KMS-11 (cell line): Measurements from ENCODE around the gene RPS6KA2.

Experiments
- H2AFZ ChIP-seq: fragments of 200-600 bp; sonication (generic); 2 replicates; pipeline ENCODE4 v1.6.1; 2016; ENCODE audit warnings: antibody characterized with exemption, mixed run types, low read depth
- H3K27ac ChIP-seq: fragments of 200-600 bp; sonication (generic); 2 replicates; pipeline ENCODE4 v1.6.1; 2016; ENCODE audit warnings: mild to moderate bottlenecking, mixed run types
- H3K27me3 ChIP-seq: fragments of 200-600 bp; sonication (generic); 2 replicates; pipeline ENCODE4 v1.6.1; 2017; ENCODE audit warnings: mild to moderate bottlenecking, low read depth, mixed run types, moderate library complexity; ENCODE audit not compliant: insufficient read depth
- H3K36me3 ChIP-seq: fragments of 200-600 bp; sonication (generic); 2 replicates; pipeline ENCODE4 v1.6.1; 2017; ENCODE audit warnings: mild to moderate bottlenecking, mixed run types; ENCODE audit not compliant: insufficient read depth
- H3K4me1 ChIP-seq: fragments of 200-600 bp; sonication (generic); 2 replicates; pipeline ENCODE4 v1.6.1; 2016; ENCODE audit warnings: mild to moderate bottlenecking, low read depth, mixed run types; ENCODE audit not compliant: poor library complexity, severe bottlenecking
- H3K4me2 ChIP-seq: fragments of 200-600 bp; sonication (generic); 2 replicates; pipeline ENCODE4 v1.7.0; 2016; ENCODE audit warnings: mild to moderate bottlenecking, mixed run types
- H3K4me3 ChIP-seq: fragments of 200-600 bp; sonication (generic); IDR thresholded peaks from 2 replicates; pipeline ENCODE4 v1.6.1; 2017; ENCODE audit warnings: low read depth, low read length, mixed read lengths; ENCODE audit not compliant: insufficient read depth
- H3K79me2 ChIP-seq: fragments of 200-600 bp; sonication (generic); 2 replicates; pipeline ENCODE4 v1.6.1; 2016; ENCODE audit warnings: low read depth, mixed run types; ENCODE audit not compliant: insufficient read depth
- H3K9ac ChIP-seq: fragments of 200-600 bp; sonication (generic); 2 replicates; pipeline ENCODE4 v1.6.1; 2016; ENCODE audit warnings: mild to moderate bottlenecking, mixed run types
- H4K20me1 ChIP-seq: fragments of 200-600 bp; sonication (generic); 2 replicates; pipeline ENCODE4 v1.6.1; 2016; ENCODE audit warnings: mild to moderate bottlenecking, mixed run types; ENCODE audit not compliant: insufficient read depth
- TF ChIP-seq, protein P1 (sequence below): fragments of 200-600 bp; sonication (generic); conservative IDR thresholded peaks from 2 replicates; pipeline ENCODE4 v1.6.1; 2017; ENCODE audit warnings: low read depth, mild to moderate bottlenecking, antibody characterized with exemption, low read length, moderate library complexity, mixed read lengths

The RPS6KA2 gene

DNA sequence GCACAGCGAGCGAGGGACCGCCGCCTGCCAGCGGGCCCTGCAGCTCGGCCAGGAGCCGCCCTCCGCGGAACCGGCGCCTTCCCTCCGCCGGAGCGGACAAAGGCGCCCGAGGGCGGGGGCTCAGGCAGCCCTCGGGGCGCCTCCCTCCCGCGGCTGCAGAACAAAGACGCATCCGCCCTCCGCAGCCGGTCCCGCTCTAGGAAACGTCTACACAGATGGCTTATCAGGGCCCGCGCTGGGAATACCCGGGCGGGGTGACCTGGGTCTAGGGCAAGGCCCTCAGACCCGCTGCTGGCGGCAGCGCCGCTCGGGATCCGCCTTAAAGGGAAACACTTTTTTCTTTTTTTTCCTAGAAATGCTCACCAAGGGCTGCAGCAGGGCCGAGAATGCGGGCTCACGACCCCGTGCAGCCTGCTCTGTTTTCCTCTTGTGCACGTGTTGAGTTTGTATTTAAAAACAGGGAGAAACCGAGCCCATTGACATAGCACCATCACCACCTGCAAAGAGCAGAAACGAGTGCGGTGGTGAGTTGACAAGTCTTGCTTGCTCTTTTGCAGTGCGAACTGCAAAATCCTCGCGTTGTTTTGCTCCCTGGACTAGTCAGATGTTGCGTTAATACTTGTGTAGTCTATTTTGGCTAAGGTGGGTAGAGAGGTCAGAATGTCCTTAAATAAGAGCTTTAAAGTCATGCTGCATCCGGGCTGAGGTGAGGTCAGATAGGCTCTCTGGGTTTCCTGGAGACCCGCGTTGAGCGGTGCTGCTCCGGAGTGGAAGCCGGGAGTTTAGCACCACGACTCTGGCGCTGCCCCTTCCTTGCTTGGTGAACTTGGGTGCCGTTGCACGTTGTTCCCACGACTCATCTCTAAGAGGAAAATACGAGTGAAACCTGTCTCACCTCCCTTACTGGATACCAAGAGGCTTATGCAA lies 1.1 kb upstream of the RPS6KA2 start:
- Histone ChIP-seq H3K9ac (peak overlapping the region; percentile 80), H3K27me3 (0 out of 2 replicates have a peak, but pooled peaks cover 2% of the 10 kb centered on the region)

DNA sequence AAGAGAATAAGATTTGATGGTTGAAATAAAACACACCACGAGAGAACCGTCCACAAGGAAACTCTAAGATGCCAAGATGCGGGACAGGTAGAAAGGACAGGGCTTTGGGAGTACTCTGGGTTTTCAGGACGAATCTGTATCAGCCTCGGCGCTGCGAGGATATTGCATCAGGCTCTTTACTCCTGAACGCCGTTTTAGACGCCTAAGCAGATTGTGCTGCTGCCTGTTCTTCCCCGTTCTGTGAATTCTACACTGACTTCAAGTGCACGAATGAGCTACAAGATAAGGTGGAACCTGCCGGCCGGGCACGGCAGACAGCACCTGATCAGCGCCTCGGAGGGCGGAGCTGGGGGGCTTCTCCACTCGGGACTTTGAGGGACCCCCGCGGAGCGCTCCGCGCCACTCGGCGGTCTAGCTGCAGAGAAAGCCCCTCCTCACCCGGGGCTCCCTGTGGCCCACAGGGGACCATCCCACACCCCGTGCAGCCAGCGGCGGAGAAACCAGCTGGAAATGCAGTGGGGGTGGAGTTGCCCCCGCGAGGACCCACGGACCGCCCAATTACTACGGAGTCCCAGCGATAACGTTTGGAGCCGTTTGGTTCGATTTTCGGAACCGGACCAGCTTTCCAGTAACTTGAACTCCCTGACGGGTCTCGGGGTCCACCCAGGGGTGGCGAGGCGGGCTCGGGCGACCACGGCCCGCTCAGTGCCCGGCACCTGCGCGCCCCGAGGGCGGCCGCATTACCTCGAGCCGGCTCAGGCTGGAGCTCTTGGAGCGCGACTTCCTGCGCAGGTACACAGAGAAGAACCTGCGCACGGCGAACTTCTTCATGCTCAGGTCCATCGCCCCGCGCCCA lies 646 bp downstream of the RPS6KA2 start:
- TF ChIP-seq, protein P1, sequence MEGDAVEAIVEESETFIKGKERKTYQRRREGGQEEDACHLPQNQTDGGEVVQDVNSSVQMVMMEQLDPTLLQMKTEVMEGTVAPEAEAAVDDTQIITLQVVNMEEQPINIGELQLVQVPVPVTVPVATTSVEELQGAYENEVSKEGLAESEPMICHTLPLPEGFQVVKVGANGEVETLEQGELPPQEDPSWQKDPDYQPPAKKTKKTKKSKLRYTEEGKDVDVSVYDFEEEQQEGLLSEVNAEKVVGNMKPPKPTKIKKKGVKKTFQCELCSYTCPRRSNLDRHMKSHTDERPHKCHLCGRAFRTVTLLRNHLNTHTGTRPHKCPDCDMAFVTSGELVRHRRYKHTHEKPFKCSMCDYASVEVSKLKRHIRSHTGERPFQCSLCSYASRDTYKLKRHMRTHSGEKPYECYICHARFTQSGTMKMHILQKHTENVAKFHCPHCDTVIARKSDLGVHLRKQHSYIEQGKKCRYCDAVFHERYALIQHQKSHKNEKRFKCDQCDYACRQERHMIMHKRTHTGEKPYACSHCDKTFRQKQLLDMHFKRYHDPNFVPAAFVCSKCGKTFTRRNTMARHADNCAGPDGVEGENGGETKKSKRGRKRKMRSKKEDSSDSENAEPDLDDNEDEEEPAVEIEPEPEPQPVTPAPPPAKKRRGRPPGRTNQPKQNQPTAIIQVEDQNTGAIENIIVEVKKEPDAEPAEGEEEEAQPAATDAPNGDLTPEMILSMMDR = no peak
- Histone ChIP-seq H3K9ac (no peak overlapping the region; the same call in 1 of the 2 replicates), H2AFZ (peak overlapping the region; percentile 87), H3K4me3 (no peak overlapping the region), H3K36me3 (no peaks in the 10 kb centered on the region), H4K20me1 (no peaks in the 10 kb centered on the region), H3K4me1 (peaks cover 16% of the 10 kb centered on the region), H3K27me3 (0 out of 2 replicates have a peak, but pooled peaks cover 2% of the 10 kb centered on the region), H3K27ac (no peak overlapping the region), H3K4me2 (peak overlapping the region; percentile 53), H3K79me2 (no peaks in the 10 kb centered on the region)

More for the DNA sequence above, 1.1 kb upstream of the RPS6KA2 start:
- H2AFZ ChIP-seq = peak overlapping the region; percentile 99
- H4K20me1 ChIP-seq = no peaks in the 10 kb centered on the region
- peaks cover 16% of the 10 kb centered on the region for H3K4me1 ChIP-seq
- no peak overlapping the region for H3K4me3 ChIP-seq
- TF ChIP-seq, protein P1 = no peak
- peak overlapping the region; percentile 91 for H3K4me2 ChIP-seq
- peak overlapping the region; percentile 91 for H3K27ac ChIP-seq
- no peaks in the 10 kb centered on the region for H3K79me2 ChIP-seq
- no peaks in the 10 kb centered on the region for H3K36me3 ChIP-seq

DNA sequence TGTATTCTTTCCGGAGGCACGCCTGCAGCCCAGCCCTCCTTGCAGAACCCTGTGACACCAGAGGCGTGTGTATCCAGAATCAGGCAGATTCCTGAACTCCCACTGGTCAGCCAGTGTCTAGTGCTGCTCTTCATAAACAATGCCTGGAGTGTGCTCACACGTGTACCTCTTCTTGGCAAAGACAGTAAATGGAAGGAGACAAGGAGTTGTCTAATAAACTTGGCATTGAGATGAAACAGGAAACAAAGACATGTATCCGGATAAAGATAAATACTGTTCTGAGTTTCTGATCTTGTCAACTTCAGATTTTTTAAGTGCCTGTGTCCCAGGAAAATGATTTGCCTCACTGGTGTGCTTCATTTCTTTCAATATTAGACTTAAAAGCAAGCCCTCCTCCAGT lies 1.7 kb downstream of the RPS6KA2 start:
- Histone ChIP-seq H3K4me1 (peaks cover 16% of the 10 kb centered on the region), H3K27ac (no peak overlapping the region), H4K20me1 (no peaks in the 10 kb centered on the region), H3K4me3 (no peak overlapping the region), H3K4me2 (no peak overlapping the region), H3K36me3 (no peaks in the 10 kb centered on the region), H2AFZ (no peak overlapping the region), H3K9ac (no peak overlapping the region), H3K79me2 (no peaks in the 10 kb centered on the region), H3K27me3 (0 out of 2 replicates have a peak, but pooled peaks cover 2% of the 10 kb centered on the region)
- TF ChIP-seq, protein P1 = no peak

DNA sequence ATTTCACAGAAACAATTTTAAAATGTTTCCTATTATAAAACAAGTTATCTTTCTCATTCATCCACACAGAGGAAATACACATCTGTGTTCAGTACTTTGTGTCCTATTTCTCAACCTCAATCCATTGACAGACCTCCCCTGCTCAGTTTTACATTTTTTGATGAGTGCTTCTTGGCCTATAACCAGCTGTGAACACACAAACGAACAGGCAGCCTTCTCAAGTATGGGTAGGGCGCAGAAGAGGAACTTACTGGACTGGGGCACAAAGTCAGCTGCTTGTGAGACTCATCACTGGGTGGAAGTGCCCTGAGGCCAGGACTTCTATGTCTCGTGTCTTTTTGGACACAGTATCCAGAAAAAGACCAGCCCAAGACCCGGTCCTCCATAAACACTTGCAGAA lies 2.8 kb downstream of the RPS6KA2 start:
- no peaks in the 10 kb centered on the region for H3K79me2 ChIP-seq
- H4K20me1 ChIP-seq = no peaks in the 10 kb centered on the region
- no peak overlapping the region for H3K27ac ChIP-seq
- H2AFZ ChIP-seq = no peak overlapping the region
- no peak overlapping the region for H3K9ac ChIP-seq
- H3K4me3 ChIP-seq = no peak overlapping the region
- peaks cover 13% of the 10 kb centered on the region for H3K4me1 ChIP-seq
- 0 out of 2 replicates have a peak, but pooled peaks cover 2% of the 10 kb centered on the region for H3K27me3 ChIP-seq
- H3K4me2 ChIP-seq = no peak overlapping the region
- no peaks in the 10 kb centered on the region for H3K36me3 ChIP-seq
- TF ChIP-seq, protein P1 = no peak
